Neural cell (in vitro differentiated cells): ENCODE data around the gene PDE6C. TPM values are rescaled to one million over a fixed set of nuclear protein-coding genes. Genes with fewer than 3 reads are reported as not detected.

Source experiments
- H2AFZ ChIP-seq: fragments of 200-600, 300-800 bp; sonication (generic), shearing (Covaris generic); 2 replicates; pipeline ENCODE4 v1.6.0; 2014; ENCODE audit warnings: low read depth, mild to moderate bottlenecking, antibody characterized with exemption, low read length, moderate library complexity
- H3F3A ChIP-seq: fragments of 200-600 bp; shearing (Covaris generic); 2 replicates; pipeline ENCODE4 v1.6.1; 2016; ENCODE audit warnings: mild to moderate bottlenecking, moderate library complexity, mixed read lengths, antibody characterized with exemption, low read length; ENCODE audit not compliant: insufficient read depth, poor library complexity, severe bottlenecking
- H3K27ac ChIP-seq: fragments of 200-600, 300-800 bp; sonication (generic), shearing (Covaris generic); 2 replicates; pipeline ENCODE4 v1.5.1; 2014; ENCODE audit warnings: mild to moderate bottlenecking, low read length, moderate library complexity
- H3K27me3 ChIP-seq: fragments of 300-800, 200-600 bp; sonication (generic), shearing (Covaris generic); 2 replicates; pipeline ENCODE4 v1.6.0; 2014; ENCODE audit warnings: mild to moderate bottlenecking, low read depth, low read length, moderate library complexity; ENCODE audit not compliant: insufficient read depth
- H3K36me3 ChIP-seq: fragments of 300-800, 200-600 bp; sonication (generic), shearing (Covaris generic); 2 replicates; pipeline ENCODE4 v1.5.1; 2014; ENCODE audit warnings: mild to moderate bottlenecking, antibody characterized with exemption, low read length, moderate library complexity; ENCODE audit not compliant: insufficient read depth
- H3K4me2 ChIP-seq: fragments of 300-800, 200-600 bp; sonication (generic), shearing (Covaris generic); 2 replicates; pipeline ENCODE4 v1.6.0; 2014; ENCODE audit warnings: mild to moderate bottlenecking, low read length
- H3K4me3 ChIP-seq: fragments of 300-800, 200-600 bp; sonication (generic), shearing (Covaris generic); 2 replicates; pipeline ENCODE4 v1.5.1; 2014; ENCODE audit warnings: mild to moderate bottlenecking, low read length, moderate library complexity
- H3K79me2 ChIP-seq: fragments of 200-600 bp; shearing (Covaris generic); replicated peaks from 2 replicates; pipeline ENCODE4 v1.6.0; 2014; ENCODE audit warnings: mild to moderate bottlenecking, low read length, moderate library complexity; ENCODE audit not compliant: insufficient read depth
- H3K9ac ChIP-seq: fragments of 300-800, 200-600 bp; sonication (generic), shearing (Covaris generic); 2 replicates; pipeline ENCODE4 v1.6.1; 2016; ENCODE audit warnings: mild to moderate bottlenecking, low read length, mixed read lengths
- H3K9me2 ChIP-seq: fragments of 200-600 bp; shearing (Covaris generic); 2 replicates; pipeline ENCODE4 v1.6.1; 2016; ENCODE audit warnings: mild to moderate bottlenecking, low read length, mixed read lengths; ENCODE audit not compliant: insufficient read depth
- H3K9me3 ChIP-seq: fragments of 200-600, 300-800 bp; sonication (generic), shearing (Covaris generic); 2 replicates; pipeline ENCODE4 v1.6.1; 2016; ENCODE audit warnings: mild to moderate bottlenecking, mixed run types, low read length, moderate library complexity, mixed read lengths
- H4K20me1 ChIP-seq: fragments of 200-600 bp; shearing (Covaris generic); 2 replicates; pipeline ENCODE4 v1.6.1; 2016; ENCODE audit warnings: mild to moderate bottlenecking, mixed run types; ENCODE audit not compliant: insufficient read depth
- EP300 ChIP-seq: fragments of 450-650 bp; conservative IDR thresholded peaks from 2 replicates; pipeline ENCODE4 v1.6.1; 2014; ENCODE audit warnings: antibody characterized with exemption, mild to moderate bottlenecking, moderate library complexity; ENCODE audit not compliant: poor library complexity, severe bottlenecking
- EZH2 ChIP-seq: fragments of 200-600, 300-800 bp; shearing (Covaris generic), sonication (generic); IDR thresholded peaks from 2 replicates; pipeline ENCODE4 v1.6.1; 2014; ENCODE audit warnings: antibody characterized with exemption, low read length, borderline replicate concordance, mild to moderate bottlenecking; ENCODE audit not compliant: insufficient read depth, poor library complexity, severe bottlenecking
- MXI1 ChIP-seq: fragments of 450-650 bp; conservative IDR thresholded peaks from 2 replicates; pipeline ENCODE4 v1.6.1; 2014; ENCODE audit warnings: antibody characterized with exemption, mild to moderate bottlenecking; ENCODE audit not compliant: poor library complexity, severe bottlenecking
- POLR2AphosphoS5 ChIP-seq: IDR thresholded peaks from 2 replicates; pipeline ENCODE4 v1.6.1; 2012
- RAD21 ChIP-seq: fragments of 450-650 bp; conservative IDR thresholded peaks from 2 replicates; pipeline ENCODE4 v1.6.1; 2014; ENCODE audit warnings: antibody characterized with exemption, mild to moderate bottlenecking, moderate library complexity
- SMC3 ChIP-seq: fragments of 450-650 bp; conservative IDR thresholded peaks from 2 replicates; pipeline ENCODE4 v1.6.1; 2014; ENCODE audit warnings: antibody characterized with exemption, mild to moderate bottlenecking, moderate library complexity; ENCODE audit not compliant: poor library complexity
- TAF1 ChIP-seq: IDR thresholded peaks from 2 replicates; pipeline ENCODE4 v1.6.1; 2012; ENCODE audit warnings: low read depth
- polyA plus RNA-seq: library from polyadenylated mRNA; depleted of rRNA; stranded (reverse); fragments of >200 nt; gene quantifications from 2 replicates; pipeline ENCODE4 v1.2.3, GENCODE V29; 2014
- TF ChIP-seq, protein P1 (sequence below): IDR thresholded peaks from 2 replicates; pipeline ENCODE4 v1.6.1; 2012; ENCODE audit warnings: borderline replicate concordance
- TF ChIP-seq, protein P2 (sequence below): fragments of 450-650 bp; IDR thresholded peaks from 2 replicates; pipeline ENCODE4 v1.5.1; 2014; ENCODE audit warnings: antibody characterized with exemption, mild to moderate bottlenecking, moderate library complexity; ENCODE audit not compliant: poor library complexity, severe bottlenecking

Gene PDE6C
- polyA plus RNA-seq, 1 donor from 2014 or later = not detected

DNA sequence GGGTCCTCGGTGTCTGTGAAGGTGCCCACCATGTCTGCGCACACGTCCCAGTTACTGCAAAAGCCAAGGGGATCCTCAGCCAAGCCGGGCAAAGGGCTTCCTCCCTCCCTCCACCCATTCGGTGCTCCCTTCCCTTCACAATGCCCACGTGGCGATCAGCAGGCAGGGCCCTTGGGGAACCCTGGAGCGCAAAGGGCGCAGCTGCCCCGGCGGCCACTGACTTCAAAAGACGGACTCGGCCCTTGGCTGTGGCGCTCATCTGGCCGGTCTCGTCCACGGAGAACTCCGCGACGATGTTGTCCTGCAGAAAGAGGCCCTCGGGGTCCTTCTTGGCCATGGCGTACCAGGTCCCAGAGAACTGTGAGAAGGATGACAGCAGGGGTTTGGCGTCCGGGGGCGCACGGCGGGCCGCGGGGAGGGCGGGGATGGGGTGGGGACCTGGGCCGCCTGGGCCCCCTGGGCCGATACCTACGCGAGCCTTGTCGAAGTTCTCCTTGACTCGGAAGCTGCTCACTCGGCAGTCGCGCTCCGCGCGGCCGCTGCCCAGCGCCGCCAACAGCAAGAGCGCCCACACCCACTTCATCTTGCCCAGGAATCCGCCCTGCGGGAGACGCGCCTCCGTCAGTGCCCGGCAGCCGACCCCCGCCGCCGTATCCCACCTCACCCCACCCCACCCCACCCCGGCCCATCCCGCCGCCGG, 11.7 kb upstream of the PDE6C start:
- no peaks in the 10 kb centered on the region for H3F3A ChIP-seq
- H2AFZ ChIP-seq = no peak overlapping the region
- H3K36me3 ChIP-seq = no peaks in the 10 kb centered on the region
- peak overlapping the region; percentile 74 for H3K4me3 ChIP-seq
- no peak overlapping the region for H3K27ac ChIP-seq
- no peaks in the 10 kb centered on the region for H3K9me2 ChIP-seq
- peak overlapping the region; percentile 49 for H3K9ac ChIP-seq
- H3K4me2 ChIP-seq = no peak overlapping the region
- no peaks in the 10 kb centered on the region for H3K79me2 ChIP-seq
- no peaks in the 10 kb centered on the region for H3K9me3 ChIP-seq
- H4K20me1 ChIP-seq = no peaks in the 10 kb centered on the region
- TF ChIP-seq RAD21 (no peak), MXI1 (no peak), EZH2 (no peak), SMC3 (no peak), POLR2AphosphoS5 (no peak), EP300 (no peak), TAF1 (no peak)
- TF ChIP-seq, protein P1, sequence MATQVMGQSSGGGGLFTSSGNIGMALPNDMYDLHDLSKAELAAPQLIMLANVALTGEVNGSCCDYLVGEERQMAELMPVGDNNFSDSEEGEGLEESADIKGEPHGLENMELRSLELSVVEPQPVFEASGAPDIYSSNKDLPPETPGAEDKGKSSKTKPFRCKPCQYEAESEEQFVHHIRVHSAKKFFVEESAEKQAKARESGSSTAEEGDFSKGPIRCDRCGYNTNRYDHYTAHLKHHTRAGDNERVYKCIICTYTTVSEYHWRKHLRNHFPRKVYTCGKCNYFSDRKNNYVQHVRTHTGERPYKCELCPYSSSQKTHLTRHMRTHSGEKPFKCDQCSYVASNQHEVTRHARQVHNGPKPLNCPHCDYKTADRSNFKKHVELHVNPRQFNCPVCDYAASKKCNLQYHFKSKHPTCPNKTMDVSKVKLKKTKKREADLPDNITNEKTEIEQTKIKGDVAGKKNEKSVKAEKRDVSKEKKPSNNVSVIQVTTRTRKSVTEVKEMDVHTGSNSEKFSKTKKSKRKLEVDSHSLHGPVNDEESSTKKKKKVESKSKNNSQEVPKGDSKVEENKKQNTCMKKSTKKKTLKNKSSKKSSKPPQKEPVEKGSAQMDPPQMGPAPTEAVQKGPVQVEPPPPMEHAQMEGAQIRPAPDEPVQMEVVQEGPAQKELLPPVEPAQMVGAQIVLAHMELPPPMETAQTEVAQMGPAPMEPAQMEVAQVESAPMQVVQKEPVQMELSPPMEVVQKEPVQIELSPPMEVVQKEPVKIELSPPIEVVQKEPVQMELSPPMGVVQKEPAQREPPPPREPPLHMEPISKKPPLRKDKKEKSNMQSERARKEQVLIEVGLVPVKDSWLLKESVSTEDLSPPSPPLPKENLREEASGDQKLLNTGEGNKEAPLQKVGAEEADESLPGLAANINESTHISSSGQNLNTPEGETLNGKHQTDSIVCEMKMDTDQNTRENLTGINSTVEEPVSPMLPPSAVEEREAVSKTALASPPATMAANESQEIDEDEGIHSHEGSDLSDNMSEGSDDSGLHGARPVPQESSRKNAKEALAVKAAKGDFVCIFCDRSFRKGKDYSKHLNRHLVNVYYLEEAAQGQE = no peak
- TF ChIP-seq, protein P2, sequence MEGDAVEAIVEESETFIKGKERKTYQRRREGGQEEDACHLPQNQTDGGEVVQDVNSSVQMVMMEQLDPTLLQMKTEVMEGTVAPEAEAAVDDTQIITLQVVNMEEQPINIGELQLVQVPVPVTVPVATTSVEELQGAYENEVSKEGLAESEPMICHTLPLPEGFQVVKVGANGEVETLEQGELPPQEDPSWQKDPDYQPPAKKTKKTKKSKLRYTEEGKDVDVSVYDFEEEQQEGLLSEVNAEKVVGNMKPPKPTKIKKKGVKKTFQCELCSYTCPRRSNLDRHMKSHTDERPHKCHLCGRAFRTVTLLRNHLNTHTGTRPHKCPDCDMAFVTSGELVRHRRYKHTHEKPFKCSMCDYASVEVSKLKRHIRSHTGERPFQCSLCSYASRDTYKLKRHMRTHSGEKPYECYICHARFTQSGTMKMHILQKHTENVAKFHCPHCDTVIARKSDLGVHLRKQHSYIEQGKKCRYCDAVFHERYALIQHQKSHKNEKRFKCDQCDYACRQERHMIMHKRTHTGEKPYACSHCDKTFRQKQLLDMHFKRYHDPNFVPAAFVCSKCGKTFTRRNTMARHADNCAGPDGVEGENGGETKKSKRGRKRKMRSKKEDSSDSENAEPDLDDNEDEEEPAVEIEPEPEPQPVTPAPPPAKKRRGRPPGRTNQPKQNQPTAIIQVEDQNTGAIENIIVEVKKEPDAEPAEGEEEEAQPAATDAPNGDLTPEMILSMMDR = no peak
- peaks cover 54% of the 10 kb centered on the region for H3K27me3 ChIP-seq

DNA sequence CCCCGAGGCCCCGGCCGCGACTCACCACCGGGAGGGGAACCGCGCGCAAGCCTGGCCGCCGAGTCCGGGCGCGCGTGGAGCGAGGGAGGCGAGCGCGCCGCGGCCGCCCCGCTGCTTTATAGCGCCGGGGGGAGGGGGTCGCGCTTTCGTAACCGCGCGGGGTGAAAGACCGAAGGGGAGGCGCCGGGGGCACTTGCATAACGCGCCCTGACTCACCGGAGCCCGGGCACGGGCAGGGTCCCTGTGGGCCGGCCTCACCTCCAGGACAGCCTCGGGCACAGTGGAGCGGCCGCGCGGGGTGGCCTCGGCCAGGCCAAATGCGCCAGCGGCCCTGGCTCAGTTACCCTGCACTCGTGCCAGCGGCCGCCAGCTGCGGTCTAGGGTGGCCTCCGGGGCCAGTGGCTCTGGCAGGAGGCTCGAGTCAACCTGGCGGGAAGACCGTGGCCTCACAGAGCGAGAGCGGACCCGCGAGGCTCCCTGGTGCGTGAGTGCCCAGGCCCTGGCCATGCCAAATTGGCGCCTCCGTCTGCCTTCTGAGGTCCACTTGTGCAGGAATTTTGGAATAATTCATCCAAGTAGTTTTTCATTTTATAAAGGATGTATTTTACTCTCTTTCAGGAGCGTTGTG, 11.1 kb upstream of the PDE6C start, which contains the start of gene RBP4:
Gene RBP4, minus strand, starts transcription at position 90 of the 628 bp plus-strand sequence. CDS start 207 bp downstream, outside the sequence.
- Histone ChIP-seq H3K79me2 (no peaks in the 10 kb centered on the region), H4K20me1 (no peaks in the 10 kb centered on the region), H3K9ac (peak within 1 kb of the TSS; percentile 49), H3K27ac (no peak within 1 kb of the TSS), H2AFZ (no peak within 1 kb of the TSS), H3K4me2 (peak within 1 kb of the TSS; percentile 48), H3K9me3 (no peaks in the 10 kb centered on the region), H3K9me2 (no peaks in the 10 kb centered on the region), H3K36me3 (no peaks in the 10 kb centered on the region), H3F3A (no peaks in the 10 kb centered on the region), H3K4me3 (peak within 1 kb of the TSS; percentile 74), H3K27me3 (peaks cover 54% of the 10 kb centered on the region)
- TF ChIP-seq TAF1 (no peak), POLR2AphosphoS5 (no peak), EZH2 (peak; percentile 36), EP300 (no peak)
